GDM1 (cell line): ENCODE measurements around the gene IKZF3.
A peak's percentile ranks its signal among the peaks of the same experiment; 100 is the strongest.
"Not testable (repeated sequence)": the region's sequence is repeated elsewhere in the genome, so short reads cannot be mapped to it uniquely, and the experiment has no call there.

Source experiments
- DNase-seq: peaks from one replicate; lab custom pipeline; 2025; lab: John Stamatoyannopoulos, UW

Gene IKZF3

DNA sequence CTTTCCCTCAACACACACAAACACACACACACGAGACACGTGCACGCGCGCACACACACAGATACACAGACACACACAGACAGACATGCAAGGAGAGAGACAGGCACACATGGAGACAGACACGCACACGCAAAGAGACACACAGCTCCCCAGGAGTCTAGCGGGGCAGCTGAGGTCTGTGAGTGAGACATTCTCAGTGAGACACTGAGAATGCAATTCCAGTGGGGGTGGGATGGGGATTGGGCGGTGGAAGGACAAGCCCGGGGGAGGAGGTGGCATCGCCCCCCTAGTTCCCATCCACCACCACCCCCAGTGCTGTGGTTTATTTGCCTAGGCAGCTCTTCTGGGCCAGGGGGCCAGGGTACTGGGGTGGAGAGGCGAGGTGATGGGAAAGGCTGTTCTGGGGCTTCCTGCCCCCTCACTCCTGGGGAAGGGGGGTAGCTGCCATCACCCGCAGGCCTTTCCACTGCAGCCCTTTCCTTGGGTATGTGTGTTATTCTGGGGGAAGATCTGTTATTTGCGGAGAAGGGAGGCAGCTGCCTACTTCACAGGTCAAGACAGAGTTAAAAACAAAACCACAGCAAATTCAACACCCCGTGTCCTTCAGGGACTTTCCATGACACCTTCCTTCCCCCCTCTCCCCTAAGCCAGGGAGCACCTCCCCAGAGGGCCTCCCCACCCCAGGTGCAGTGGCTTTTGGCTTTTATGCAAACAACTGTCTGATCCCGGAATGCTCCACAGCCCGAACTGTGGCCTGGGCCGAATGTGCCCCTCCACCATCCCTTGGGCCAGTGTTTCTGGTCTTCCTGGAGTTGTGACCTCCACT is 108.3 kb downstream of the IKZF3 start:
- peak; percentile 33 for DNase-seq

DNA sequence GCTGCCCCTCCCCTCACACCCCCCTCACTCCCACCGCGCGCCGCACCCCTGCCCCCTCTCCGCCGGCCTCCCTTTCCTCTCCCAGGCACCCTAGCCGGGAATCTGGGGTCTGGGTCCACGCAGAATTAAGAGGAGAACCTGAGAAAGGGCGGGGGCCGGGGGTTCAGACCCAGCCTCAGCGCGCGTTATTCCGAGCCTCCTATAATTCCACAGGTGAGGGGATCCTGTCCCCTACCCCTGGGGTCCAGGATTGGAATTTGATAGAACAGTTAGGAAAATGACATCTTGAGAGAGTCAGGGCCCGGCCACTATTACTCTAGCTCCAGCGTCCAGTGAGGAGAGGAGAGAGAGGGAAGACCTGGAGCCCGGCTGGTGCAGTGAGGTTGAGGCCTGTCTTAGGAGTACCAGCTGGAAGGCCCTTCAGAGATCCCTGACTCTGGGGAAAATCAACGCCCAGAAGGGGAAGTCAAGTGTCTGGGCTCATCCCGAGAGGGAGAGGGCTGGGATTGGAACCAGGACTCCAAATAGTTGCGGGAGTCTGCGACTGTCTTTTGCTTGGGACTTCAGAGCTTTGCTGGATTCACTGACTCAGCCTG is 109.1 kb downstream of the IKZF3 start:
- no peak for DNase-seq

DNA sequence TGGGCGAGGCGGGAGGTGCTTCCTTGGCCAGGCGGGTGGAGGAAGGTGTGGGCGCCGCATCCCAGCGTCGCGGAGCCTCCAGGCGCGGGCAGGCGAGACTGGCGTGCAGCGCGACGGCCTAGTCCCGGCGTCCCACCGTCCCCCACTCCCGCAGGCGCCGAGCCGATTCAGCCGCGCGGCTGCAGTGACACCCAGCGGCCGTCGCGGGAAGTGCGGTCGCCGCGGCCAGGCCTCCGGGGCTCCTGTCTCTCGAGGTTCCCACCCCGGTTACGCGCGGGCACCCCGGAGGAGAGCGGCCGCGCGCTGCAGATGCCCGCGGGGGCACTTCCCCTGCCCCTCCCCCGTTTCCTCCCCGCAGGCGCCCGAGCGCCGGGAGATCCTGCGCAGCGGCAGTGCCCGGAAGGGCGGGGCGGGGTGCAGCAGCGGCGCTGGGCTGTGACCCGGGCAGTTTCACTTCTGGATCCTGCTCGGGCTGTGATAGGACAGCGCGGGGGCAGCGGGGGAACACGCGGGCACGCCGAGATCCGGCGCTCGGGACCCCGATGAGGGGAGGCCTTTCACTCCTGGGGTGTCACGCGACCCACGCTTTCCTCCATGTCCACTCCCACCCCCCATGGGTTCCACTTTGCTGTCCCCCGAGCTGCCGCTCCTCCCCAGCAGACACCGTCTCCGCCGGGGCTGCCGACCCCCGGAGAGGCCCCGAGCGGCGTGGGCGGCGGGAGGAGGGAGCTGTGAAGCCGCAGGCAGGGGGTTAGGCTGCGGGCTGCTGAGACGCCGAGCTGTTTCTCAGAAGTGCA is 109.8 kb downstream of the IKZF3 start:
- DNase-seq = peak; percentile 86

DNA sequence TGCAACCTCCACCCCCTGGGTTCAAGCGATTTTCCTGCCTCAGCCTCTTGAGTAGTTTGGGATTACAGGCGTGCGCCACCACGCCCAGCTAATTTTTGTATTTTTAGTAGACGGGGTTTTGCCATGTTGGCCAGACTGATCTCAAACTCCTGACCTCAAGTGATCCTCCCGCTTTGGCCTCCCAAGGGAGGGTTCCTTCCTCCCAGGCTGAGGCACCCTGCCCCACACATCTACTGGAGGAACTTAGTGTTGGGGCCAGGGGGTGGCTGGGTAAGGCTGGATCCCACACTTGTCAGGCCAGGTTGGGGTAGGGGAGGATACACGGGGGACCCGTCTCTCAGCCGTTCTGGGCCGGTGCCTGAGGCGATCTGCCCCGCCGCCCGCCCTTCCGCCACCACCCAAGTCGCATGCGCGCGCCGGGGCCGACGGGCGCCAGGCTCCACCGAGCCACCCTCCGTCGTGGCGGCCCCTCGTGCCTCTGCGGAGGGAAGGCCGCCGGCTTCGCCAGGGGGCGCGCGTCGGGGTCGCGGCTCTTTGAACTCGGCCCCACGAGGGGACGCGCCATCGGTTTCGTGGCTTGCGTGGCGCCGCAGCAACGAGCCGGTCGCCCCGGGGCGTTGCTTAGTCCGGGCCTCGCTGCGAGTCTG is 110.5 kb downstream of the IKZF3 start:
- peak; percentile 82 for DNase-seq

DNA sequence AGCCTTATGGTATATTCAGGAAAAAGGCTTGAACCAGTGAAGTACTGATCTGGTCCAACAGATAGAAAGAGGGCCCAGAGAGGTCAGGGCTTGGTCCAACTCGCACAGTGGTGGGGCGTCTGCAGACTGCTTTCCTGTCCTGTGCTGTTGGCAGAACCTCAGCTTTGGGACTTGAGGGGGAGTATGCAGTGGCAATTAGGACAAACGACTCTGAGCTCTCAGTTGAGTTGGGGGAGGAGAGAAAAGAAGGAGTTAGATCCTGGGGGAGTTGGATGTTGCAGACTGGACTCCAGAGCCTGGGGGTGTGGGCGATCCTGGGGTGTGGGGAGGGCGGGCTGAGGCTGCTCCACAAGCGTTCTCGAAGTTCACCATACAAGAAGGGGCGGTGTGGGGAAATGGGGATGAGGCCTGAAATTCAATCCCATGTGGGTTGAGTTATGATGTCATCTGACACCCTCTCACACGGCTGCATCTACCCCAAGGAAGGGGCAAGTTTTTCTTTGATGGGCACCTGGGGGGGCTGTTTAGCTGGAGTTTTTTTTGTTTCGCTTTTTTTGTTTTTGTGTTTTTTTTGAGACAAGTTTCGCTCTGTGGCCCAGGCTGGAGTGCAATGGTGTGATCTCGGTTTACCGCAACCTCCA is 111.8 kb downstream of the IKZF3 start:
- no peak for DNase-seq

DNA sequence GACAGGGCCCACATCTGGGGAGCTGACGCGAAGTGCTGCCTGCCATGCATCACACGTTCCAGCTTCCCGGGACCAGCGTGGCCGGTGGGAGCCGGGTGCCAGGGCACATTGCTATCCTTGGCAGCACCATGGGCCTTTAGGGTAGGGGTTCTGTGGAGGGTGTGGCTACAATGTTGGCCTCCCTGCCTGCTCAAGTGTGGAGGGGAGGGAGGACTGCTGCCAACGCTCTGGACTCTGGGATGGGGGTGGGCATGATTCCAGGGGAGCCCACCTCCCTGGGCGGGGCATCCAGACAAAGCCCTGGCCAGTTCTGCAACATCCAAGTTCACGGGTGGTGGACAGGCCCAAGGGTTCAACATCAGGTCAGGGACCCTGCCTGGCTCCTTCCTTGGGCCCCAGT is 112.5 kb downstream of the IKZF3 start:
- DNase-seq = no peak

DNA sequence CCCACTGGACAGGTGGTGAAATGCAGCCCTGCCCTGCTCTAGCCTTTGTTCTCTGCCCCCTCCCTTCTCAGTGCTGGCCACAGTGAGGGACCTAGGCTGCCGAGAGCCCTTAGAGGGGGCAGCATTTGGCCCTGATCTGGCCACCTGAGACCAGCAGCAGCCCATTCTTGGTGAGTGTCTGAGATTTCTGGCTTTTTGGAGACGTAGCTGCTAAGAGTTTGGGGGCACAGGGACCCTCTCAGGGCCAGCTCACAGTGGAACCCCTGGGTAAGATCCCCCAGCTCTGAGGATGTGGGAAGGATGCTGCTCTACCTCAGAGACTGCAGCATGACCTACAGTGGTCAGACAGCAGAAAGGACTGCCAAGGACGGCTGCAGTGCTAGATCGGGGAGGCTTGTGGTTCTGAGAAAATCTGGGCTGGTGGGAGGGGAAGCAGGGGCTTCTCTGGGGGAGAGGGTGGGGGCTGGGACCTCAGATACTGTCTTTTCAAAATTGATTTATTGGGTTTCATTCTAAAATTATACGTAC is 113.0 kb downstream of the IKZF3 start:
- DNase-seq = no peak

DNA sequence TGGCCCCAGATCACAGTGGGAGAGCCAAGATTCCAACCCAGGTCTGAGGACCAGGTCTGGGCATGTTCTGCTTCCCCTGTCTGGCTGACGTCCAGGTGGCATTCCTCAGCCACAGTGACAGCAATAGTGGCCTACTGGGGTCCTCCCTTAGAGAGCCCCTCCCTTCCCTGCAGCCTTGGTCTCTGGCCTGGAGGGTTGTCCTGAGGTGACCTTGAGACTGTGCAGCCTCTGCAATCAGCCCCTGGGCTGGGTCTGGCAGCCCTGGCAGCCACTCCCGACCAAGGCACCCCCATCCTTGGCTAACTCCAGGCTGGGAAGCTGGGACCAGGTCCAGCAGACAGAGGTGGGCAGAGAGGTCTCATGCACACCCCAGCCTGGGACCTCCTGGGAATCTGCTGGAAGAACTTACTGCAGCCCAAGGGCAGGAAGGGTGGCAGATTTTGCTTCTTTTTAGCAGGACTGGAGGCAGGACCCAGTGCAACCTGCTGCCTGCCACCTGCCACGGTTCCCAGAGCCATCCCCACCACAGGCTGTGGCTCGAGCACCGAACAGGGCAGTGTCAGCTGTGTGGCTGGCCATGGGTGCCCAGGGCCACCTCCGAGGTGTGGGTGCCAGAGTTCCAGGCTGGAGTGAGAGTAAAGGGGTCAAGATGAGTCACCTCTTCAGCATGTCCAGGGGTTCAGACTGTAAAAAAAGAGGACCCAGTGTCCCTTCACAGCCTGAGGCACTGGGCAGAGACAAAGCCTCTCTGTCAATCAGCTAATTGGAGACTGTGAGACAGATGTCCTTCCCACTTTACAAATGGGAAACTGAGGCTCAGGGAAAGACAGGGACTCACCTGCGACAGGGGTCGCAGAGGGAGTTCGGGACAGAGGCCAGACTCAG is 113.7 kb downstream of the IKZF3 start:
- DNase-seq = no peak

DNA sequence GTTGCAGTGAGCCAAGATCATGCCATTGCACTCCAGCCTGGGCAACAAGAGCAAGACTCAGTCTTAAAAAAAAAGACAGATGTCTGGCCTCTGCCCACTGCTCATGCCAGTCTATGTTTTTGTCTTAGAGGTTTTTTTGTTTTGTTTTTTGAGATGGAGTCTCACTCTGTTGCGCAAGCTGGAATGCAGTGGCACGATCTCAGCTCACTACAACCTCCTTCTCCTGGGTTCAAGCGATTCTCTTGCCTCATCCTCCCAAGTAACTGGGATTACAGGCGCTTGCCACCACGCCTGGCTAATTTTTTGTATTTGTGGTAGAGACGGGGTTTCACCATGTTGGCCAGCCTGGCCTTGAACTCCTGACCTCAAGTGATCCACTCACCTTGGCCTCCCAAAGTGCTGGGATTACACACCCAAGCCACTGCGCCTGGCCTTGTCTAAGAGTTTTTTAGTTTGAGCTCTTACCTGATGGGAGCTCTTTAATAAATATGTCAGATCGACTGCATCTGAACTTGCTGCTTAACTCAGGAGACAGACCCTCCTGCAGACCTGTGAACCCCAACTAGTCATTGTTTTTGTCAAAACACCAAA is 115.6 kb downstream of the IKZF3 start:
- DNase-seq = not testable (repeated sequence)

DNA sequence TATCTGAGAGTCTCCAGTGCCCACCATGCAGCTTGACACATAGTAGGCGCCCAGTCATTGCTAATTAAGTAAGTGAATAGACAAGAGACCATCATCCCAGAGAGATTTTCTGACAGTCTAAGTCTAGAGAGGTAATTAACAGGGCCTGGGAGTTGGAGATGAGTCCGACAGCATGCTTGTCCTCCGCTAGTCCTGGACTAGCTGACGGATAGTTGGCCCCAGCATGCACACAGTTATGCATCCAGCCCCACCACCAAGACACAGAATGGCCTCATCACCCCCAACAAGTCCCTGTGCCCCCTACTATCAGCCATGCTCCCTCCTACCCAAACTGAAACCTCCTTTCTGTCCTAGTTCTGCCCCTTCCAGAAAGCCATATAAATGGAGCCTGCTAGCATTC is 116.4 kb downstream of the IKZF3 start:
- DNase-seq = no peak

DNA sequence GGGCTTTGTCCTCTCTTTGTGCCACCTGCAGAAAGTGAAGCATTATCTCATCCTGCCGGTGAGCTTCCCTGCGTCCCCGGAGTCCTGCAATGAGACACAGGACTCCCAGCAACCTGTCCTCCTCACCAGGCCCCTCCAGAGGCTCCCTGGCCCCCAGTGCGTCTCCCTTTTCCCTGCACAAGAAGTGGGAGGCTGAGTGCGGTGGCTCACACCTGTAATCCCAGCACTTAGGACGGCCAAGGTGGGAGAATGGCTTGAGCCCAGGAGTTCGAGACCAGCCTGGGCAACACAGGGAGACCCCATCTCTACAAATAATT is 118.0 kb downstream of the IKZF3 start:
- no peak for DNase-seq

DNA sequence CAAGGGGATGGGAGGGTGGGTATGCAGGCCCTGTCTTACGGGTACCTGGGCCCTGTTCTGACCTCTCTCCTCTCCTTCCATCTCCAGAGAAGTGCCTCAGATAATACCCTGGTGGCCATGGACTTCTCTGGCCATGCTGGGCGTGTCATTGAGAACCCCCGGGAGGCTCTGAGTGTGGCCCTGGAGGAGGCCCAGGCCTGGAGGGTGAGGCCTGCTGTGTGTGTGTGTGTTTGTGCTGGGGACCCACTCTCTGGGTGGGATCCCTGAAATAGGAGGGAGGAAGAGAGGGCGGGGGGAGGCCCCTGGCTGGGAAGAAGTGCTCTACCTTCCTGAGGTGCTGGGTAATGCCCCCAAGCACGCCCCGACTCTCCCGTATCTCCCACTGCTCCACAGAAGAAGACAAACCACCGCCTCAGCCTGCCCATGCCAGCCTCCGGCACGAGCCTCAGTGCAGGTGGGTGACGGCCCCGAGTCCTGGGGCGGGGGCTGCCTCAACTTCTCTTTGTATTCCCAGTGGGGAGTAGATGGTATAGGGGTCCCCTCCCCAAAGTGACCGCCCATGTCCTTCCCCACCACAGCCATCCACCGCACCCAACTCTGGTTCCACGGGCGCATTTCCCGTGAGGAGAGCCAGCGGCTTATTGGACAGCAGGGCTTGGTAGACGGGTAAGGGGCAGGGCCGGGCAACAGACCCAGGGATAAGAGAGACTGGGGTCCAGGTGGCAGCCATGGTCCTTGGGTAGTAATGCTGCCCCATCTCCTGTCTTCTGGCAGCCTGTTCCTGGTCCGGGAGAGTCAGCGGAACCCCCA is 118.6 kb downstream of the IKZF3 start:
- DNase-seq = no peak

DNA sequence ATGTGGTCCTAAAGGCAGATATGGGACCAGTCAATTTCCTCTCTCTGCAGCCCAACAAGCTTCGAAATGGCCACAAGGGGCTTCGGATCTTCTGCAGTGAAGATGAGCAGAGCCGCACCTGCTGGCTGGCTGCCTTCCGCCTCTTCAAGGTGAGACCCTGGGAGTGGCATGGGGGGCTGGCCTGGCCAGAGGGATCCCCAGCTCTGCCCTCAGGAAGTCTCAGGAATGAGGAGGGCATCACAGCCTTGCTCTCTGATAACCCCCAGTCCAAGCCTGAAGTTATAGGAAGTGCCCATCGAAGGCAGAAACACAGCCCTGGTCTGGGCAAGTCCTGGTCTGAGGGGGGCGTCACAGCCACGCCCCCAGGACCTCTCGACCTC is 119.3 kb downstream of the IKZF3 start:
- no peak for DNase-seq

DNA sequence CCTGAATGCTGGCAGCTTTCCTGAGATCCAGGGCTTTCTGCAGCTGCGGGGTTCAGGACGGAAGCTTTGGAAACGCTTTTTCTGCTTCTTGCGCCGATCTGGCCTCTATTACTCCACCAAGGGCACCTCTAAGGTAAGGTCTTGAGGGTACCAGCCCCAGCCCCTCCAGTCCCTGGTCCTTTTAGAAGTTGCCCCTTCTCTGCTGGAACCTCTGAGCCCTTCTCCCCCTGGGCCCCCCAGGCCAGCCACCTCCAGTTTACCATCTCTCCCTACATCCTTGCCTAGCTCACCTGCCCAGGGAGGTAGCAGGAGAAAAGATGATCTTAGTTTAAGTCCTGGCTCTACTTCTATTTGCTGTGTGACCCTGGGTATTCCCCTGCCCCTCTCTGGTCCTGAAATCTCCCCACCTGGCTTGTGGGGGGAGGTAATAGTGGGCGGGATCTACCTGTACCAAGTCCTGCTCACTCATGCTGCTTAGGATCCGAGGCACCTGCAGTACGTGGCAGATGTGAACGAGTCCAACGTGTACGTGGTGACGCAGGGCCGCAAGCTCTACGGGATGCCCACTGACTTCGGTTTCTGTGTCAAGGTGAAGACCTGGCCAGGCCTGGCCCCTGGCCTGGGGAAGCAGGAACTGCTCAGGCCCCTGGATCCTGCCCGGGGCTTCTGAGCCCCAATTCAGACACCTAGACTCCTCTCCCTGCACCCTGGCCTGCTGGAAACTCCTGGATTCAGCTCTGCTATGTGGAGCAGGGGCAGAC is 119.9 kb downstream of the IKZF3 start:
- no peak for DNase-seq

DNA sequence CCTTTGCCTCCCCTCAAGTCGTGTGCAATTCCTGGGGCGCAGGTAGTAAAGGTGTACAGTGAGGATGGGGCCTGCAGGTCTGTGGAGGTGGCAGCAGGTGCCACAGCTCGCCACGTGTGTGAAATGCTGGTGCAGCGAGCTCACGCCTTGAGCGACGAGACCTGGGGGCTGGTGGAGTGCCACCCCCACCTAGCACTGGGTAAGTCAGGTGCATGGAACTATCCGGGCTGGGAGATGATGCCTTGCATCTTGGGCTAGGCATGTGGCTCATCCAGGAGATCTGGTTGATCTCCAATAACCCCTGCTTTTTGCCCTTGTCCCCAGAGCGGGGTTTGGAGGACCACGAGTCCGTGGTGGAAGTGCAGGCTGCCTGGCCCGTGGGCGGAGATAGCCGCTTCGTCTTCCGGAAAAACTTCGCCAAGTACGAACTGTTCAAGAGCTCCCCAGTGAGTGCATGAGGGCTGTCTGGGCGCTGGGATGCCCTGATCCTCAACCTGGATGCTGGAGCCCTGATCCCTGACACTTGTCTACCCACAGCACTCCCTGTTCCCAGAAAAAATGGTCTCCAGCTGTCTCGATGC is 121.2 kb downstream of the IKZF3 start:
- no peak for DNase-seq

DNA sequence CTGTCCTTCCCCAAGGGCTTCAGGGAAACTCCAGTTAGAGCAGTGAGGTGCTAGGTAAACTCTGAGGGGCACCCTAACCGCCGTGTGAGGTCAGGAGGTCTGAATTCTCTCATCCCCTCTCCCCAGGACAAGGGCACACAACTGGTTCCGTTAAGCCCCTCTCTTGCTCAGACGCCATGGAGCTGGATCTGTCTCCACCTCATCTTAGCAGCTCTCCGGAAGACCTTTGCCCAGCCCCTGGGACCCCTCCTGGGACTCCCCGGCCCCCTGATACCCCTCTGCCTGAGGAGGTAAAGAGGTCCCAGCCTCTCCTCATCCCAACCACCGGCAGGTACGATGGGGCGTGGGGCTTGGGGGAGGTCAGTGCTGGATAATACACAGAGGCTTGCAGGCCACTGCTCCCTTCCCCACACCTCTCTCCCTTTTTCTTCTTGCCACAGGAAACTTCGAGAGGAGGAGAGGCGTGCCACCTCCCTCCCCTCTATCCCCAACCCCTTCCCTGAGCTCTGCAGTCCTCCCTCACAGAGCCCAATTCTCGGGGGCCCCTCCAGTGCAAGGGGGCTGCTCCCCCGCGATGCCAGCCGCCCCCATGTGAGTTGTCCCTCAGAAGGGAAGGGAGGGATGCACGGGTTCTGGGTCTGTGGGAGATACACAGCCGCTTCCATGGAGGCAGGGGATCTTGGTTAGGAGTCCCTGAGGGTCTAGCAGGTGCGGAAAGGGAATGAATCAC is 121.8 kb downstream of the IKZF3 start:
- no peak for DNase-seq

DNA sequence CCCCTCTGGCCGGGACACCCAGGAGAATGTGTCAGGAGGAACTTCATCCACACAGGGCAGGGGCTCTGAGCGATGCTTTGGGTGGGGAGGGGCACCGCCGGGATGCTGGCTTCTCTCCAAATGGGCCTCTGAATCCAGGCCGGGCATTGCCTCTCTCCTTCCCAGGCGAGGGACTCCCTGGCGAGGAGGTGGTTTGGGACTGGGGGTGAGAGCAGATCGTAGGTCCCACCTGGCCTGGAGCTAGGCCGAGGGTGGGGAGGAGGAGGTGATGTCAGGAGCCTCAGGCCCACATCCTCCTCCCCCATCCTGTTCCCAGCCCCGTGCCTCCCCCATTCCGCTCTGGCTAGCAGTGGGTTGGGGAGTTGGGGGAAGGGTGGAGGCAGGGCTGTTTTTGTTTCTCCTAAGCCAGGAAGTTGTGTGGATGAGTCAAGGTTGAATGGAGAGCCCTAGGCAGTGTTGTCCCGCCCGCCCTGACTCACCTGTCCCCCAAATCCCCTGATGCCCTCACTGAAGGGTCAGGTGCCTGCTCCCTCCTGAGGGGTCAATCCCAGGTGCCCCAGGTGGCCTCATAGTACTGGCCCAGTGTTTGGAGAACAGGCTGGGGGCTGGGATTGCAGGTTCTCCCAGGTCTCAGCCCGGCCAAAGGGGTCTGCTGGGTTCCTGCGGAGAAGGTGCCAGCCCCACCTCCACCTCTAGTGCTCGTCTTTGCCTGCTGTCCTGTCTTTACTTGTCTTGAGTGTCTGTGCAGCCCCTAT is 123.6 kb downstream of the IKZF3 start:
- DNase-seq = no peak
